MG63 (cell line): Measurements from ENCODE around the gene MTA1. TPM values are rescaled to one million over a fixed set of nuclear protein-coding genes. Genes with fewer than 3 reads are reported as not detected.
A peak's percentile ranks its signal among the peaks of the same experiment; 100 is the strongest.

Source experiments
- DNase-seq: peaks from one replicate; pipeline ENCODE4 v3.0.0-alpha.2; 2020
- H3K27me3 ChIP-seq: fragments of 250-450 bp; sonication (Bioruptor Pico); 2 replicates; pipeline ENCODE4 v1.5.1; 2020; ENCODE audit warnings: mild to moderate bottlenecking, moderate library complexity
- H3K36me3 ChIP-seq: fragments of 250-450 bp; sonication (Bioruptor Pico); 2 replicates; pipeline ENCODE4 v1.5.1; 2020; ENCODE audit warnings: mild to moderate bottlenecking, moderate library complexity
- H3K4me3 ChIP-seq: fragments of 250-450 bp; sonication (Bioruptor Pico); 2 replicates; pipeline ENCODE4 v1.5.1; 2020; ENCODE audit warnings: mild to moderate bottlenecking, moderate library complexity
- H3K9me3 ChIP-seq: fragments of 250-450 bp; sonication (Bioruptor Pico); 2 replicates; pipeline ENCODE4 v1.5.1; 2020; ENCODE audit warnings: mild to moderate bottlenecking, moderate library complexity
- total RNA-seq: library from RNA; depleted of rRNA; stranded (reverse); fragments of >200 nt; shearing (Covaris generic); gene quantifications from 2 replicates; pipeline ENCODE4 v1.2.3, GENCODE V29; 2014; ENCODE audit warnings: low replicate concordance

Gene MTA1
- total RNA-seq, 1 experiment from 2014 or later: 46.5 TPM

DNA sequence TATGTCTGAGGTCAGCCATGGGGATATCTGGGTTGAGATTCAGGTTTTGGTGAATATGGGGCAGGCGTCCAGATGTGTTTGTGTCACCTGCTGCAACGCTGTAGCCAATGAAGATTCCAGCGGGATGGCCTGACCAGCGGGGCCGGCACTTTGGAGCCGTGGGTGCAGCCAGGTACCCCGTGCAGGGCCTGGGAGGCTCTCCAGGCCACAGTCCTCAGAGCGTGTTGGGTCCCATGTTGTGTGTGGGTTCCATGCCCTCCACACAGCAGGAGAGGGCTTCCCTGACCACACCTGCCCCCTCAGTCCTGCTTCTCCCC, 24.1 kb upstream of the MTA1 start:
- Histone ChIP-seq H3K4me3 (no peak overlapping the region), H3K36me3 (peaks cover 8% of the 10 kb centered on the region), H3K9me3 (no peaks in the 10 kb centered on the region), H3K27me3 (no peaks in the 10 kb centered on the region)
- DNase-seq: no peak

DNA sequence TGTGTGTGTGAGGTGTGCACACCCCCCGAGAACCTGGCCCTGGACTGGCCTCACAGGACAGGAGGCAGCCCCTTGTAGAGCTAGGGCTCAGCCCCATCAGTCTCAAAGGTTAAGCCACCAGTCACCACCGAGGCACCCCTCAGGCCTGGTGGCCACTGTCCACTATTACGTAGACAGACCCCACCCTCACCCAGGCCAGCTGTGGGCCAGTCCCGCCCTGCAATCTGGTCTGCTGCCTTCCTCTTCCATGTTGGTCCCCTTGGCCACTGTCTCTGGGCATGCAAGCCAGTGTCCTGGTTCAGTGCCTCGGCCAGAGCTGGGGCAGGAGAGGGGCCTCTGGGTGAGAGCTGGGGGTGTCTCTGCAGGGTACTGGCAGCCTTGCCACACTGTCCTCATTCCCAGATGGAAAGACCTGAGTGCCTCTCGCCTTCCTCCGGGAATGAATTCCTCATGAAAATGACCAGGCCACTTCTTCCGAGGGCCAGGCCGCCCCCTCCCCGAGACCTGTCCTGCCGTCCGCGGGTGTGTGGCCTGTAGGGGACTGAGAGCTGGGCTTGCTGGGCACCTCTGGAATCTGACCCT, 22.2 kb upstream of the MTA1 start:
- Histone ChIP-seq H3K9me3 (no peaks in the 10 kb centered on the region), H3K27me3 (no peaks in the 10 kb centered on the region), H3K4me3 (peak overlapping the region; percentile 73; the same call in 1 of the 2 replicates), H3K36me3 (peaks cover 13% of the 10 kb centered on the region)
- DNase-seq: no peak

DNA sequence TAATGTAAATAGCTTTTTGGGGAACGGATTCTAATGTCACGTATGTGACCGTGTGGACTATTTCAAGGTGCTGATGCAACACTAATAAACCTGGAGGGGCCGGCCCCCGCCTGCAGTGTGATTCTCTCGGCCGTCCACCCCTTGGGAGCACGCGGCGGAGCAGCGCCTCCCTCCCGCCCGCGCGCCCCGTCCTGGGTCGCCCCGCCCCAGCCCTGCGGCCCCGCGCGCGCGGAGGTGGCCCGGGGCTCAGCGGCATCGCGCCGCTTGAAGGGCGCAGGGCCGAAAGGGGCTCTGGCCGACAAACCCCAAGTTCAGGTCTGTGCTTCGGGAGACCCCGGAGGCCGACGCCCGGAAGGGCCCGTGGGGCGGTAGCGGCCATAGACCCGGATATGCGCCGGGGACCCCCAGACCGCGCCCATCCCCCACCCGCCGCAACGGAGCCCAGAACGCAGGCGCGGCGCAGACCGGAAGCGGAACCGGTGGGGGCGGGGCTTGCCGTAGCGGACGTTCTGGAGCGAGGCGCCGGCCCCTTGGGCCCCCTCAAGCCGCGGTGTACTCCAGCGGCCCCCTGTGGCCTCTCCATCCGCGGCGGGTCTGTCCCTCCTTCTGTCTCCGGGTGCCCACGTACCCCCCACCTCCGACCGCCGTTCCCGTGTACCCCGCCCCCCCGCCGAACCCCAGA, 21.4 kb upstream of the MTA1 start, which contains the start of gene TEX22:
TEX22 (plus strand) TSS at position 495 of the 682 bp plus-strand sequence. CDS start 803 bp downstream, outside the sequence.
- H3K4me3 ChIP-seq: peak within 1 kb of the TSS; percentile 73
- DNase-seq: peak; percentile 75
- H3K27me3 ChIP-seq: no peaks in the 10 kb centered on the region
- peaks cover 13% of the 10 kb centered on the region for H3K36me3 ChIP-seq
- no peaks in the 10 kb centered on the region for H3K9me3 ChIP-seq

DNA sequence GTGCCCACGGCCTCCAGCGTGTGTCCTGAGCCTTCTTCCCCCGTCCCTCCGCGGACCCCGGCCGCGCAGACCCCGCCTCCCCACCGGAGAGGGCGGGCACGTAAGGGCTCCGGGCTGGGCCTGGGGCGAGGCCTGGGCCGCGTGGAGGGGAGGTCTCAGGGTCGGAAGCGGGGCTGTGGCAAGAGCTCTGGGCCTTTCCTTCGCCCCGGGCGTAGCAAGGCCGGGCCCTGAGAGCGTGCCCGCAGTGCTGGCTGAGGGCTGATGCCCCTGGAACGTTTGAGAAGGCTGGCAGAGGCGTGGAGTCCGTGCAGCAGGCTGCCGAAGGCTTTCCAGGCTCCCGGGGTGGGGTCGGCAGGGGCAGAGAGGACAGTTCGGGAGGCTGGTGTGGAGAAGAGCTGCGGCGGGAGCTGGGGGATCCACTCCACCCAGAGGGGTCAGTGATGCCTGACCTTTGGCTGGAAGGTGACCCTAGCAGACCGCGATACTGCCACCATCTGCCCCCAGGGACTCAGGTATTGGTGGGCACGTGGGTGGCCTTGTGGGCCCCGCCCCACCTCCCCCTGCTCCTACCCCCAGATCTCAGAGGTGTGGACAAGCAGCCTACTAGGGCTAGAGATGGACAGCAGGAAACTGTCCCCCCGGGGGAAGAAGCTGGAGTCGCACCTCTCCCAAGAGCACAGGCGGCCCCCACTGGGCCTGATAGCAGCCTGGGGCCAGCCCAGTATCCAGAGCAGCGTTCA, 20.7 kb upstream of the MTA1 start:
- peak overlapping the region; percentile 73 for H3K4me3 ChIP-seq
- peak; percentile 49 for DNase-seq
- H3K9me3 ChIP-seq: no peaks in the 10 kb centered on the region
- peaks cover 13% of the 10 kb centered on the region for H3K36me3 ChIP-seq
- no peaks in the 10 kb centered on the region for H3K27me3 ChIP-seq

DNA sequence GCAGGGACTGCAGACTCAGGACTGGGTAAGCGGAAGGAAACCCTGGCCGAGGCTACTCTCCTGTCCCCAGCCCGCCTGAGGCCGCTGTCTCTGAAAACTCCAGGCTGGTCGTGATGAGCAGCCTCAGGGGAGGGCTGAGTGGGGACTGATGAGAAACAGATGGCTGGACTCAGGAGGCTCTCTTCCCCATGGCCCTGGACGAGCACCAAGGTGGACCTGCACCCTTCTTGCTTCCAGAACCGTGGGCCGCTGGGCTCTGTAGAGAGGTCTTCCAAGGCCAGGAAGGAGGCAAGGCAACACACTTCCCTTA, 20.2 kb upstream of the MTA1 start:
- Histone ChIP-seq H3K4me3 (peak overlapping the region; percentile 73), H3K36me3 (peaks cover 13% of the 10 kb centered on the region), H3K9me3 (no peaks in the 10 kb centered on the region), H3K27me3 (no peaks in the 10 kb centered on the region)
- no peak for DNase-seq

DNA sequence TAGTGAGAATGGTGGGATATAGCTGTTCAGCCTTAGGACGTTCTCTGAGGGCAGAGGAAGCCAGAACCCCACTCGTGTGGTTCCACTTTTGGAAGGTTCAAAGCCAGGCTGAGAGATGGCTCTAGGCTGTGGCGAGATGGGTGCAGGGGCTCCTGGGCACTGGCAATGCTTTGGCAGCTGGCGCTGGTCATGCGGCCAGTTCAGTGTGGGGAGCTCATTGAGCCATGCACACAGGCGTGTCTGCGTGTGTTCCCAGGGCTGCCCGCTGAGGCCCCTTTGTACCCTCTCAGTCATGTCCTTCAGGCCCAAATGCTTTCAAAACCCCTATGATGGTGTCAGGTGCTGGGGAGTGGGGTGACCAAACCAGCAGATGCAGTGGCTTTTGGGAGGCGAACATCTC, 19.6 kb upstream of the MTA1 start:
- H3K9me3 ChIP-seq: no peaks in the 10 kb centered on the region
- no peak overlapping the region for H3K4me3 ChIP-seq
- DNase-seq: no peak

DNA sequence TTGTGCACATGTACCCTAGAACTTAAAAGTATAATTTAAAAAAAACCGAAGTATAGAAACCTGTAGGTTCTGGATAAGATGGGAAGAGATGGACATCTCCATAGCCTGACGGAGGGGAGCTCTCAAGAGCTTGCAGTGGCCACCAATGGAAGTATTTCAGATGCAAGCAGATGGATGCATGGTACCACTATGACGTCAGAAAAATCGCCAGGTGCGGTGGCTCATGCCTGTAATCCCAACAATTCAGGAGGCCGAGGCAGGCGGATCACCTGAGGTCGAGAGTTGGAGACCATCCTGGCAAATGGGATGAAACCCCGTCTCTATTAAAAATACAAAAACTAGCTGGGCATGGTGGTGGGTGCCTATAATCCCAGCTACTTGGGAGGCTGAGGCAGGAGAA, 17.9 kb upstream of the MTA1 start:
- Histone ChIP-seq H3K36me3 (peaks cover 13% of the 10 kb centered on the region), H3K27me3 (no peaks in the 10 kb centered on the region), H3K4me3 (no peak overlapping the region), H3K9me3 (no peaks in the 10 kb centered on the region)
- DNase-seq: no peak

More for the DNA sequence above, 19.6 kb upstream of the MTA1 start:
- Histone ChIP-seq H3K27me3 (no peaks in the 10 kb centered on the region), H3K36me3 (peaks cover 13% of the 10 kb centered on the region)

DNA sequence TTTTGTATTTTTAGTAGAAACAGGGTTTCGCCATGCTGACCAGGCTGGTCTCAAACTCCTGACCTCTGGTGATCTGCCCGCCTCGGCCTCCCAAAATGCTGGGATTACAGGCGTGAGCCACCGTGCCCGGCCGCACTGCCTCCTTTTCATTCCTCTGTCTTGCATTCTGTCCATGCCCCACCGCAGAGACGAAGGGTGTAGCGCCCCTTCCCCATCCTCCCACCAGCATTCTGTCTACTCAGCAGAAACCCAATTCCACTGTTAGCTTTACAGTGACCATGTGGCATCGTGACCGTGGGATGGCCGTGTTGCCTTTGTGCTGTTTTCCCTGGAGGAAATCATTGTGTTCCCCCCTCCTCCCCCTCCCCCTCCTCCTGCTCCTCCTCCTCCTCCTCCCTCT, 11.0 kb upstream of the MTA1 start:
- no peaks in the 10 kb centered on the region for H3K9me3 ChIP-seq
- no peaks in the 10 kb centered on the region for H3K27me3 ChIP-seq
- no peaks in the 10 kb centered on the region for H3K36me3 ChIP-seq
- no peak overlapping the region for H3K4me3 ChIP-seq
- DNase-seq: no peak

DNA sequence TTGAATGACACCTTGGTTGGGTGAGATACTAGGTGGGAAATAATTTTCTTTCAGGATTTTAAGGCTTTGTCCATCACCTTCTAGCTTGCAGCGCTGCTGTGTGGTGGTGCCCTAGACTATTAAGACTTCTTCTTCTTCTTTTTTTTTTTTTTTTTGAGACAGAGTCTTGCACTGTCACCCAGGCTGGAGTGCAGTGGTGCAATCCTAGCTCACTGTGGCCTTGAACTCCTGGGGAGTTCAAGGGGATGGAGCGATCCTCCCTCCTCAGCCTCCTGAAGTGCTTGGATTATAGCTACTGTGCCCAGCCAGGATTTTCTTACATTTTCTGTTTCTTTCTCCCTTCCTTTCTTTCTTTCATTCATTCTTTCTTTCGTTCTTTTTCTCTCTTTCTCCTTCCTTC, 10.3 kb upstream of the MTA1 start:
- no peak for DNase-seq
- Histone ChIP-seq H3K36me3 (no peaks in the 10 kb centered on the region), H3K27me3 (no peaks in the 10 kb centered on the region), H3K9me3 (no peaks in the 10 kb centered on the region), H3K4me3 (no peak overlapping the region)

DNA sequence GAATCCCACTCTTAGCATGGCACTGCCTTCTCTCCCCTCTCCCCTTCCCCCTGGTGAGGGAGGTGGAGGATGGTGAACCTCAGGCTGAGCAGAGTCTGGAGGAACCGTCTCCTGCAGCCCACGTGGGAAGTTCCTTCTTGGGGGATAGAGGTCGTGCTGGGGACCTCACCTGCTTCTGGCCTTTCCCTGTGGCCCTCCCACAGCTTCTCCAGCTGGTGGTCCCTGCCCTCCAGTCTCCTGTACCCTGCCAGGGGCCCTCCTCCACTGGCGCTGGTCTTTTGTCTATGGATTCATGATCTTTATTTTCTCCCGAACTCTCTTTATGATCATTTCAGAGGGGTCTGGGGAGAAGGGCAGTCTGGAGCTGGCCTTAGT, 9.0 kb upstream of the MTA1 start:
- no peaks in the 10 kb centered on the region for H3K36me3 ChIP-seq
- H3K4me3 ChIP-seq: no peak overlapping the region
- H3K27me3 ChIP-seq: no peaks in the 10 kb centered on the region
- DNase-seq: no peak
- H3K9me3 ChIP-seq: no peaks in the 10 kb centered on the region

DNA sequence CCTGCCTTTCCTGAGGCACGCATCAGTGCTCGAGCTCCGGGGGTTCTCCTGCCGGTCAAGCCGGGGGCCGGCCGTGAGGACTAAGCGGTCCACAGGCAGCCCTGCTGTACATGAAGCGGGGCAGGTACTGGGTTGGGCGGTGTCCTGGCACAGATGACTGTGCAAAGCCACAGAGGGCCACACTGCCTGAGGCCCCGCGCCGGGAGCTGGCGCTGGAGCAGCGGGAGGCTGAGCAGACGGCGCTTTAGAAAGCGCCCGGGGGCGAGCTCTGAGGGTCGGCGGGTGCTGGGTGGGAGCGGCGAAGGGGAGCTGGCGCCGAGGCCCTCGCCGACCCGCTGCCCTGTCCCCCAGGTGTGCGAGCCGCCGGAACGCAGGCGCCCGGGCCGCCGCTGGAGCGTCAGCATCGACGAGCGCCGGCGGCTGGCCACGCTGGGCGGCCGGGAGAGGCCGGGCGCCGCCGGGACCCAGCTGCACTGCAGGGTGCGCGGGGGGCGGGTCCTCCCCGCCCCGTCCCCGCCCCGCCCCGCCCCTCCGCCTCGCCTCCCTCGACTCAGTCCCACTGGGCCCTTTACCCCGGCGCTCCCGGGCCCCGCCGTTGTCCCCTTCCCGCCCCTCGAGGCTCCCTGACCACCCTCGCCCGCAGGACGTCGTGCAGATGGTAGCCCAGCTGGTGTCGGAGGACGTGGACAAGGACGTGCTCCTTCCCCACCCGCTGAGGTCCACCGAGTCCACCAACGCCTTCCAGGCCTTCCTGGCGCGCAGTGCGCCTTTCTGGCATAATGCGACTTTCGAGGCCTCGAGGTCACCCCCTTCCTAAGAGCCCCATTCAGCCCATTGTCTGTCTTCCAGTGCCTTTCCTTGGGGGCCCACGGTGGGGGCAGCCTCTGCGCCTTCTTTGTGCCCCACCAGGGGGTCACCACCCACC, 8.3 kb upstream of the MTA1 start:
- Histone ChIP-seq H3K9me3 (no peaks in the 10 kb centered on the region), H3K27me3 (no peaks in the 10 kb centered on the region), H3K36me3 (no peaks in the 10 kb centered on the region), H3K4me3 (no peak overlapping the region)
- no peak for DNase-seq

DNA sequence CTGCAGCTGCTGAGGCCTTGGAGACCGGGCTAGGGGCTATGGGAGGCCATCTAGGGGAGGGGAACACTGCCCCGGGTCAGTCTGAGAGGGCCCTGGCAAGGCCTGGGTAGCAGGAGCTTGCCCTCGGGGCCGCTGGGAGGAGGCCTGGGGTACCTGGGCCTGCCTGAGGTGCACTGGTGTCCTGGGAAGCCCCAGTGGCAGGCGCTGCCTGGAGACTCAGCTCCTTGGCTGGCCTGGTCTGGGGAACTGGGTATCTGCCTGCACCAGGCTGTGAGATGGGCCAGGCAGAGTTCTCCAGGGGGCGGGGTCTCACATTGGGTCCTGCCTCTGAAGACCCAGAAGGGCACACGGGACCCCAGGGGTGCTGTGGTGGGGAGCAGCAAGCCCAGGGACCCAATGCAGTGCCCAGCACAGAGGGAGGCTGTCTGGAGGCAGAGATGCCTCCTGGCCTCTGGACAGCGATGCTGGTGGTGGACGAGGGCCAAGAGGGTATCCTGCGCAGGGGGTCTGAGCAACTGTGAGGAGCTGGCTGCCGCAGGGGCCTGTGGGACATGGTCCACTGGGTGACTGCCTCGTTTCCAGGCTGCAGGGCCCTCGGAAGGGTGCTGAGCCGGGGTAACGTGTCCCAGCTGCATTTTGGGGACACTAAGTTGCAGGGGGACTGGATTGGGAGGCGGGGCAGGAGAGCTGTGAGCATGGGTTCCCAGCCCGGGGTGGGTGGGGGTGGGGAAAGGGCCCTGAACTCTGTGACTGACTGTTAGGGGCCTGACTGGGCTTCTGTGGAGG, 7.4 kb upstream of the MTA1 start:
- H3K9me3 ChIP-seq: no peaks in the 10 kb centered on the region
- no peaks in the 10 kb centered on the region for H3K27me3 ChIP-seq
- no peaks in the 10 kb centered on the region for H3K36me3 ChIP-seq
- H3K4me3 ChIP-seq: no peak overlapping the region
- DNase-seq: no peak

DNA sequence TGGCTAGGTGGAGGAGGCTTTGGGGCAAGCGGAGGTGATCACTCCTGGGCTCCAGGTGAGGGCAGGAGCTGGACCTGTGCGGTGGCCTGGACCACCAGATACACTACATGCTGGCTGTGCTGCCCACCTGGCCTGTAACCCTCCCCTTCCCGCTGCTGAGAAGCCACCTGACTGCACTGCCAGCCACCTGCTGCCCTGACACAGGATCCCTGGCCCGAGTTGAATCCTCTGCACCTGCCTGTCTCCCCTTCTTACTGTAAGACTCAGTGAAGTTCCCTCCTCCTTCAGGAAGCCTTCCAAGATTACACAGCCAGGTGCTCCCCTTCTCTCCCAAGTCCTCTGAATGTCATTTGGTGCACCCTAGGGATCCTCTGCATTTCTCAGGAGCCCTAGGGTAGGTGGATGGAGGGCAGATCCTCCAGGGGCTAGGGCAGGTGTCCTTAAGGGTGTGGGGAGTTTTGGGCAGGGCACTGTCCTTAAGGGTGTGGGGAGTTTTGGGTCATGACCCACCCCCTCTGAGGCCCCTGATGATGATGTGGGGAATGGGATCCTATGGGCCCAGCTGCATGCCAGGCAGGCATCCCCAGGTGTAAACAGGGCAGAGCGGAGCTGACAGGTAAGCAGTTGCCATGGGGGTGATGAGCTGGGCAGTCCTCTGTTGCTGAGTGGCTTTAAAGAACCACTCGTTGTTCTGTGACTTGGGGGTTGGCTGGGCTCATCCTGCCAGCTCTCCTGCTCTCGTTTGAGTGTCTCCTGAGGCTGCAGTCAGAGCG, 6.7 kb upstream of the MTA1 start:
- DNase-seq: no peak
- Histone ChIP-seq H3K36me3 (no peaks in the 10 kb centered on the region), H3K27me3 (no peaks in the 10 kb centered on the region), H3K4me3 (no peak overlapping the region), H3K9me3 (no peaks in the 10 kb centered on the region)

DNA sequence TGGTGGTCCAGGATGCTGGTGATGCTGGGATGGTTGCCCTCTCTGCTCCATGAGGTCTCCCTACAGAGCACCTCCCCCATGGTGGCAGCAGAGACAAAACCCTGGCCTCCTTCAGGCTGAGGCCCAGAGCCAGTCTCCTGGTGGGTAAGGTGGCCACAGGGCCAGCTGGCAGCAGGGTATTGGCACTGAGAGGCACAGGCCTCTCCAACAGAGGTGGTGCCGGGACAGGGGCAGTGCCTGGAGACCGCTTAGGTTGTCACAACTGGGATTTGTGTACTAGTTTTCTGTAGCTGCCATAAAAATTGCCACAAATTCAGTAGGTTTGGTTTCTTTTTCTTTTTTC, 6.1 kb upstream of the MTA1 start:
- Histone ChIP-seq H3K27me3 (no peaks in the 10 kb centered on the region), H3K9me3 (no peaks in the 10 kb centered on the region), H3K36me3 (no peaks in the 10 kb centered on the region), H3K4me3 (no peak overlapping the region)
- peak; percentile 24 for DNase-seq

DNA sequence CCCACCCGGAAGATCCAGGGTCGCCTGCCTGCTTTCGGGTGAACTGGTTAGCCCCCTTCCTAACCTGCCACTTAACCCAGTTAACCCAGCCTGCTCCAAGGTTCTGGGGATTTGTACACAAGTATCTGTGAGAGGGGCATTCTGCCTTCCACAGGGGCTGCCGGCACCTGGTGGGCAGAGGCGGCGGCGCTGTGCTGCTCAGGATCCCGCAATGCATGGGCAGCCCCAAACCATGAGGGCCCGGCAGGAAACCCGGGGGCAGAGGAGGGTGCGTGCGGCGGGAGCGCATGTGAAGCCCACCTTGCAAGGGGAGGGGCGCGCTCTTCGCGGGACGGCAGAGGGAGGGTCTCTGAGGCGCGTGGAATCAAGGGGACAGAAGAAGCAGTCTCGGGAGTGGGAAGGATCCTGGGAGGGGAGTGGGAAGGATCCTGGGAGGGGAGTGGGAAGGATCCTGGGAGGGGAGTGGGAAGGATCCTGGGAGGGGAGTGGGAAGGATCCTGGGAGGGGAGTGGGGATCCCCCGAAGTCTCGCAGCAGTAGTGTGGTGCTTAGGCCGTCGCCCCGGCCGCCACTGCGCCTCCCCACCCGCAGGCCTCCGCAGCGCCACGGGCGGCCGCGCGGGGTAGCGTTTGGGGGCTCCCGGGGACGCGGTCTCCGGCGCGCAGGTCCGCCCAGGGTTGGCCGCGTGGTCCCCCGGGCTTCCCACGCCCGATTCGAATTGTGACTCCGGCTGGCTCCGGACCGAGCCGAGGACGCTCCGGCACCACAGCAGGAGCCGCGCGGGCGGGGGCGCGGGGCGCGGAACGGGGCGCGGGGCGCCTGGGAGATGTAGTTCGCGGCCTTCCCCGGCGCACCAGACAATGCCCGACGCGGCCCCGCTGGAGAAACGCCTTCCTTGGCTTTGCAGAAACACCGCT, 4.9 kb upstream of the MTA1 start:
- Histone ChIP-seq H3K27me3 (no peaks in the 10 kb centered on the region), H3K4me3 (peak overlapping the region; percentile 31), H3K36me3 (no peaks in the 10 kb centered on the region), H3K9me3 (no peaks in the 10 kb centered on the region)
- peak; percentile 68 for DNase-seq
